Subcutaneous abdominal adipose tissue (tissue), 5 donors: ENCODE results near the gene BBS7.

ENCODE experiments used
- H3K27ac ChIP-seq: one replicate; pipeline ENCODE4 v1.7.0; 2013; ENCODE audit warnings: low read depth, mild to moderate bottlenecking, inconsistent platforms, low read length, moderate library complexity
- H3K27me3 ChIP-seq, 5 donors: one replicate each; pipeline ENCODE4 v1.7.0; 2013; ENCODE audit warnings: low read length in 5 of 5, inconsistent platforms in 1 of 5; ENCODE audit not compliant: control insufficient read depth in 5 of 5, insufficient read depth in 4 of 5
- H3K36me3 ChIP-seq, 5 donors: one replicate each; pipeline ENCODE4 v1.7.0; 2013; ENCODE audit warnings: low read length in 5 of 5; ENCODE audit not compliant: control insufficient read depth in 5 of 5, insufficient read depth in 5 of 5
- H3K4me1 ChIP-seq, 5 donors: one replicate each; pipeline ENCODE4 v1.7.0; 2013; ENCODE audit warnings: low read length in 5 of 5, mild to moderate bottlenecking in 3 of 5, moderate library complexity in 1 of 5; ENCODE audit not compliant: control insufficient read depth in 5 of 5, insufficient read depth in 5 of 5
- H3K4me3 ChIP-seq, 5 donors: one replicate each; pipeline ENCODE4 v1.7.0; 2013; ENCODE audit warnings: low read length in 5 of 5, low read depth in 1 of 5
- H3K9ac ChIP-seq, 5 donors: one replicate each; pipeline ENCODE4 v1.7.0; 2013; ENCODE audit warnings: low read length in 5 of 5, mild to moderate bottlenecking in 4 of 5, moderate library complexity in 3 of 5
- H3K9me3 ChIP-seq, 5 donors: one replicate each; pipeline ENCODE4 v1.7.0; 2013; ENCODE audit warnings: low read length in 5 of 5; ENCODE audit not compliant: control insufficient read depth in 5 of 5
- donor health status: healthy.
- donor health status: healthy.
- donor health status: healthy.
- donor health status: healthy.
- donor health status: healthy.

BBS7 gene

GRCh38 chr4:121818215-121818614, 52.1 kb downstream of the BBS7 start:
- peaks cover 44 to 53% (median 50%) of the 10 kb centered on the region in 5 donors for H3K36me3 ChIP-seq

GRCh38 chr4:121817701-121818100, 52.6 kb downstream of the BBS7 start:
- Histone ChIP-seq H3K4me1 (peaks cover 0 to 4% (median under 1%) of the 10 kb centered on the region in 5 donors), H3K9ac (no peak overlapping the region), H3K27ac (no peak overlapping the region)

More at GRCh38 chr4:121818215-121818614, 52.1 kb downstream of the BBS7 start:
- Histone ChIP-seq H3K27me3 (no peaks in the 10 kb centered on the region), H3K4me1 (peaks cover 3 to 9% (median 6%) of the 10 kb centered on the region in 5 donors), H3K9me3 (no peaks in the 10 kb centered on the region), H3K4me3 (no peak overlapping the region), H3K9ac (no peak overlapping the region), H3K27ac (no peak overlapping the region)

GRCh38 chr4:121817006-121817405, 53.3 kb downstream of the BBS7 start:
- peaks cover 50 to 65% (median 59%) of the 10 kb centered on the region in 5 donors for H3K36me3 ChIP-seq

More at GRCh38 chr4:121817701-121818100, 52.6 kb downstream of the BBS7 start:
- H3K9me3 ChIP-seq, result no peaks in the 10 kb centered on the region
- H3K27me3 ChIP-seq, result no peaks in the 10 kb centered on the region
- H3K4me3 ChIP-seq, result no peak overlapping the region
- peaks cover 49 to 59% (median 55%) of the 10 kb centered on the region in 5 donors for H3K36me3 ChIP-seq

DNA sequence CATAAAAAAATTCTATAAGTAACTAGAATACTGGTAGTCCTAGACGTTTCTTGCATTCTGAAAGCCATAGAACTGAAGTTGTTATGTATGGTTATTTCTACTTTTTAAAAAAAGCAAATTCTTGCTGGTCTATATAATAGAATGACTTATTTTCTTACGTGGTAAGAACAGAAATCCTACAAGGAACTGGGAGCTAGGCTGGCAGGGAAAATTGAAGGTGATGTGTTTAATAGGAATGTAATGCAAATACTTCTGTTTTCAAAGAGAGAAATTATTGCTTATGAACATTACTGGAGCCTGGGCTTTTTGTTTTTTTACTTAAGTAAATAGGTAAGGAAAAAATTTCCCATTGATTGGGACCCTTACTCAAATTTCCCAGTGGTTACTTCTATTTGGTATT, 55.5 kb downstream of the BBS7 start:
- no peaks in the 10 kb centered on the region for H3K4me1 ChIP-seq
- no peaks in the 10 kb centered on the region for H3K27me3 ChIP-seq
- H3K9me3 ChIP-seq, result no peaks in the 10 kb centered on the region
- no peak overlapping the region for H3K27ac ChIP-seq
- H3K36me3 ChIP-seq, result peaks cover 58 to 81% (median 69%) of the 10 kb centered on the region in 5 donors
- H3K9ac ChIP-seq, result no peak overlapping the region
- H3K4me3 ChIP-seq, result no peak overlapping the region

More at GRCh38 chr4:121817006-121817405, 53.3 kb downstream of the BBS7 start:
- Histone ChIP-seq H3K4me1 (no peaks in the 10 kb centered on the region), H3K4me3 (no peak overlapping the region), H3K27ac (no peak overlapping the region), H3K27me3 (no peaks in the 10 kb centered on the region), H3K9me3 (no peaks in the 10 kb centered on the region), H3K9ac (no peak overlapping the region)

DNA sequence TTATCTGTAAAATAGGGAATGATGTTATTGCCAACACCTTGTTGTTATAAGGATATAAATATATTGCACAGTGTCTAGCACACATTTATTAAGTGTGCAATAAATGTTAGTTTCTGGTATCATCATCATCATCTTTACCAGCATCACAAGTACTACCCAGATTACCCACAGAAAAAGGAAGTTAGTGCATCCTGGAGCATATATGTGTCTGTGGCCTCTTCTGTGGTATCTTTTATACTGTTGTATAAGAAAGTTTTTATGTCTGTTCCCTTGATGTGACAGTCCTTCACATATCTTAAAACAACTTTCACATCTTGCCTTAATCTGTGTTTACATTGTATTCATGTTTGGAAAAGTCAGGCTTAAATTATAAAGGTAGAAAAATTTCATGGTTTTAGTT, 59.2 kb downstream of the BBS7 start:
- Histone ChIP-seq H3K9me3 (no peaks in the 10 kb centered on the region), H3K9ac (no peak overlapping the region), H3K27me3 (no peaks in the 10 kb centered on the region), H3K27ac (no peak overlapping the region), H3K4me3 (no peak overlapping the region), H3K36me3 (peaks cover 44 to 93% (median 60%) of the 10 kb centered on the region in 5 donors), H3K4me1 (no peaks in the 10 kb centered on the region)

GRCh38 chr4:121806411-121806810, 63.9 kb downstream of the BBS7 start:
- Histone ChIP-seq H3K9ac (no peak overlapping the region), H3K36me3 (peaks cover 24 to 78% (median 44%) of the 10 kb centered on the region in 5 donors), H3K27ac (no peak overlapping the region), H3K27me3 (no peaks in the 10 kb centered on the region), H3K9me3 (no peaks in the 10 kb centered on the region), H3K4me1 (peaks cover 0 to 9% (median 8%) of the 10 kb centered on the region in 5 donors), H3K4me3 (no peak overlapping the region)

DNA sequence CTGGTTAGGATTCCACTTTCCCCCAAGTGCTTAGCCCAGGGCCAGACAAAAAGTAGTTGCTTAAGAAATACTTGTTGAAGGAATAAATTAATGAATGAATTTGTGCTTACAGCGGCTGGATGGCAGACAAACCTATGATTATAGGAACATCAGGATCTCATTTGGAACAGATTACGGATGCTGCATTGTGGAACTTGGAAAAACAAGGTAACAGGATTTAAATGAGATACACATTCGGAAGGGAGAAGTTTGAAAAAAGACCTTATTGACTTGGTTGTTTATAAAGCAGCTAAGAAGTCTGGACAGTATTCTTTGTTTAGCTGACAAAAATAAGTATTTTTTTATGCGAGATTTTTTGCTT, 68.6 kb downstream of the BBS7 start:
- Histone ChIP-seq H3K27me3 (no peaks in the 10 kb centered on the region), H3K9ac (peak overlapping the region; percentile 84 to 98 (median 92)), H3K4me3 (peak overlapping the region; percentile 90 to 99 (median 95)), H3K9me3 (no peaks in the 10 kb centered on the region), H3K36me3 (peaks cover 10 to 36% (median 24%) of the 10 kb centered on the region in 5 donors), H3K4me1 (peaks cover 0 to 16% (median 14%) of the 10 kb centered on the region in 5 donors), H3K27ac (peak overlapping the region; percentile 90)

DNA sequence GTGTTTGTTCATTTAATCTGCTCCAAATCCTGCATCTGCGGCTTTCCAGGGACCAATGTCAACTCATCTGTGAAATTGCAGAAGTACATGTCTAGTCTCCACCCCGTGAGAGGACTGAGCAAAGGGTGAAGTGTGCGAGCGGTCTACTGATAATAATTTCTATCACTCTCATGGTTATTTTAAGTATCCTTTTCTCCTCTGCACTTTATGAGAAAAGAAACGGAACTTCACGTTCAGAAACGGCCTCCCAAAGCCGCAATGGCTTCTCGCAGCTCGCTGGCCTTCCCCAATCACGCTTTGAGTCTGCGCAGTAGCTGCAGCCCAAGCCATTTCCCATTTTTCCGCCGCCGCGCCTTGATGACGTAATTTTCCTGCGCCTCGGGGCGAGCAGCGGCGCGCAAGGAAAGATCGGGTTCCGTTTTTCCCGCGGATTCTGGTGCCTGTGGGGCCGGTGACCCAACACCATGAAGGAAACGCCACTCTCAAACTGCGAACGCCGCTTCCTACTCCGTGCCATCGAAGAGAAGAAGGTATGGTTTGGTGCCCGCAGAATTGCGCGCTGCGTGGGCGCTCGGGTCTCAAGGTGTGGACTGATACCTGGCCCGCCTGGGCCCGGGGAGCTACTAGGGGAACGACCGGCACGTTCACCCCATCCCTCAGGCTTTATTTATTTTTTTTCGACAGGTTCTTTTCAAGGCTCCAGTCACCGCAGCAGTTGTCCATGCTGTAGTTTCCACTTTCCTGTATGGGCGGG, 69.1 kb downstream of the BBS7 start, which contains the start of gene EXOSC9:
Gene EXOSC9 (plus strand): TSS at position 363 of the 754 bp plus-strand sequence. CDS start 102 bp downstream, at position 465.
- Histone ChIP-seq H3K4me3 (peak within 1 kb of the TSS; percentile 90 to 99 (median 95)), H3K27ac (peak within 1 kb of the TSS; percentile 90), H3K9ac (peak within 1 kb of the TSS; percentile 84 to 98 (median 92)), H3K27me3 (no peaks in the 10 kb centered on the region), H3K9me3 (no peaks in the 10 kb centered on the region), H3K4me1 (peaks cover 0 to 16% (median 14%) of the 10 kb centered on the region in 5 donors), H3K36me3 (peaks cover 10 to 30% (median 20%) of the 10 kb centered on the region in 5 donors)

GRCh38 chr4:121800638-121800960, 69.7 kb downstream of the BBS7 start:
- Histone ChIP-seq H3K27ac (peak overlapping the region; percentile 90), H3K27me3 (no peaks in the 10 kb centered on the region), H3K9me3 (no peaks in the 10 kb centered on the region), H3K4me1 (peaks cover 0 to 16% (median 14%) of the 10 kb centered on the region in 5 donors), H3K9ac (peak overlapping the region; percentile 84 to 98 (median 91)), H3K36me3 (peaks cover 6 to 26% (median 20%) of the 10 kb centered on the region in 5 donors), H3K4me3 (peak overlapping the region; percentile 90 to 99 (median 95))

GRCh38 chr4:121799867-121800501, 70.3 kb downstream of the BBS7 start:
- Histone ChIP-seq H3K9me3 (no peaks in the 10 kb centered on the region), H3K27me3 (no peaks in the 10 kb centered on the region), H3K4me3 (peak overlapping the region in 2 of 5 donors; percentile 95 to 98), H3K9ac (no peak overlapping the region), H3K36me3 (peaks cover 4 to 20% (median 14%) of the 10 kb centered on the region in 5 donors), H3K27ac (no peak overlapping the region), H3K4me1 (peaks cover 0 to 16% (median 14%) of the 10 kb centered on the region in 5 donors)
